Measurements from ENCODE around the gene TTC8. TPM values are rescaled to one million over a fixed set of nuclear protein-coding genes. Genes with fewer than 3 reads are reported as not detected.
"Not testable (repeated sequence)": the region's sequence is repeated elsewhere in the genome, so short reads cannot be mapped to it uniquely, and the experiment has no call there.

Gene TTC8
- total RNA-seq, 1 donor from 2014 or later, result 24.7 TPM

- TF ChIP-seq CTCF (conservative IDR thresholded peaks at IDR 0.05), result no peak
- no peak overlapping the region for H3K27ac Mint-ChIP-seq (ENCODE audit: unreplicated experiment)
- DNase-seq (ENCODE audit: low read depth, low spot score), result no peak
- no peaks in the 10 kb centered on the region for H3K9me3 Mint-ChIP-seq
- H3K4me3 Mint-ChIP-seq, result no peak overlapping the region
- peaks cover 5% of the 10 kb centered on the region for H3K4me1 Mint-ChIP-seq
- H3K36me3 Mint-ChIP-seq (ENCODE audit: low read depth), result no peaks in the 10 kb centered on the region
- H3K27me3 Mint-ChIP-seq (ENCODE audit: low read depth), result peaks cover 20% of the 10 kb centered on the region
Measured at GRCh38 chr14:88815980-88816379, 8.5 kb upstream of the TTC8 start.

DNA sequence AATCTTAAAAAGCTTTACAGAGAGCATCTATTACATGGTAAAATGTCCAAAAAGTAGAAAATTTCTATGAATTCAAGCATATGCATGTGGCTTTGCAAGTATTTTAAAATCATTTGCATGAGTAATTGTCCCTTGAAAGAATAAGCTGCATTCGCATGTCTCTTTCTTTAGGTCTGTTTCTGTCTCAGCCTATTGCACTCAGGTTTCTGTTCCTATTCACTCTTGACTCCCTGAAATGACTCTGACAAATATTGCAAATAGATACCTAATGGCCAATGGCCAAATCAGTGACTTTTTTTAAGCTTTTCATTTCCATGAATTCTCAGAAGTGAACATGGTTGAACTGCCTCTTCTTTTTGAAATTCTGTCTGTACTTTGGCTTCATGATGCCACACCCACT lies 6.4 kb upstream of the TTC8 start:
- TF ChIP-seq CTCF (conservative IDR thresholded peaks at IDR 0.05), result no peak
- H3K27me3 Mint-ChIP-seq (ENCODE audit: low read depth), result peaks cover 11% of the 10 kb centered on the region
- peaks cover 5% of the 10 kb centered on the region for H3K4me1 Mint-ChIP-seq
- no peaks in the 10 kb centered on the region for H3K9me3 Mint-ChIP-seq
- H3K4me3 Mint-ChIP-seq, result no peak overlapping the region
- no peak overlapping the region for H3K27ac Mint-ChIP-seq (ENCODE audit: unreplicated experiment)
- H3K36me3 Mint-ChIP-seq (ENCODE audit: low read depth), result no peaks in the 10 kb centered on the region
- DNase-seq (ENCODE audit: low read depth, low spot score), result no peak

DNA sequence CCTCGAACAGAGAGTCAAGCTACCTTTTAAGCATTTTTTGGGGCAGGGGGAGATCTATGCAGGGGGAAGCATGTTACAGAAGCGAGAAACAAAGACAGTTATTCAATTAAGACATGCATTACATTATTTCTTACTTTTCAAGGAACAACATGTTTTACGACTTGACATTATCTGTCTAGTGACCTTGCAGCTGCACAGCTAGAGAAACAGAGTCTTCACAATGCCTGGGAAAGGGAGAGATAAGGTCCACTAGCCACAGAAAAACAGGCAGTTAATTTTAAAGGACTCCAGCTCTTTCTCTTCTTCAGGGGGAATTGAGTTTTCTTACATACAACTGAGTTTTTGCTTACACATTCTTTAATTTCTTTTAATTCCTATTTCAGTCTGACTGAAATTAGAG lies 4.8 kb upstream of the TTC8 start:
- H3K4me3 Mint-ChIP-seq; H3K27ac Mint-ChIP-seq (ENCODE audit: unreplicated experiment); H3K9me3 Mint-ChIP-seq; H3K36me3 Mint-ChIP-seq (ENCODE audit: low read depth); DNase-seq (ENCODE audit: low read depth, low spot score): not testable (repeated sequence)
- Mint-ChIP-seq H3K27me3 (ENCODE audit: low read depth) (peaks cover 11% of the 10 kb centered on the region), H3K4me1 (peaks cover 17% of the 10 kb centered on the region)

- H3K27me3 Mint-ChIP-seq (ENCODE audit: low read depth), result peaks cover 11% of the 10 kb centered on the region
- H3K9me3 Mint-ChIP-seq, result no peaks in the 10 kb centered on the region
- peak overlapping the region; percentile 28 for H3K4me3 Mint-ChIP-seq
- peaks cover 26% of the 10 kb centered on the region for H3K4me1 Mint-ChIP-seq
- no peak for TF ChIP-seq CTCF (conservative IDR thresholded peaks at IDR 0.05)
- DNase-seq (ENCODE audit: low read depth, low spot score), result no peak
- H3K27ac Mint-ChIP-seq (ENCODE audit: unreplicated experiment), result no peak overlapping the region
- no peaks in the 10 kb centered on the region for H3K36me3 Mint-ChIP-seq (ENCODE audit: low read depth)
Measured at GRCh38 chr14:88821378-88821777, 3.1 kb upstream of the TTC8 start.

DNA sequence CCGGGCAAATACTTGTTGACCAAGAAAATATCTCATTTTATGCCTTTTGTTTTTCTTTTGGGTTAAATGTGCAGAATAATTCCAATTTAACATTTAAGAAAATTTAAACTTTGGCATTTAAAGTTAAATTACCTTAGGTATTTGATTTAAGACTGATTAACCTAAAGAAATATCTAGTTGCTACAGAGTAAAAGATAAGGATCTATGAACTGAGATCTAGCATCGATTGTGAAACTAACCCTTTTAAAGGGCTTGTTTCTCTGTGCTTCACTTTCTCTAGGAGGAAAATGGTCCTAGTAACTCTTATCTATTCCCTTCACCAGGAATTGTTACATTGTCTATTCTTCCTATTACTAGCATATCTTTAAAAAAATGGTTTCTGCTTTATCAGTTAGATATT lies 2.6 kb upstream of the TTC8 start:
- Mint-ChIP-seq H3K4me3 (no peak overlapping the region), H3K27me3 (ENCODE audit: low read depth) (peaks cover 11% of the 10 kb centered on the region), H3K4me1 (peaks cover 26% of the 10 kb centered on the region), H3K36me3 (ENCODE audit: low read depth) (no peaks in the 10 kb centered on the region), H3K9me3 (no peaks in the 10 kb centered on the region), H3K27ac (ENCODE audit: unreplicated experiment) (no peak overlapping the region)
- TF ChIP-seq CTCF (conservative IDR thresholded peaks at IDR 0.05), result no peak
- no peak for DNase-seq (ENCODE audit: low read depth, low spot score)

- Mint-ChIP-seq H3K4me3 (peak overlapping the region; percentile 97), H3K36me3 (ENCODE audit: low read depth) (no peaks in the 10 kb centered on the region), H3K4me1 (peaks cover 46% of the 10 kb centered on the region), H3K27me3 (ENCODE audit: low read depth) (peaks cover 10% of the 10 kb centered on the region), H3K27ac (ENCODE audit: unreplicated experiment) (peak overlapping the region; percentile 100), H3K9me3 (no peaks in the 10 kb centered on the region)
- DNase-seq (ENCODE audit: low read depth, low spot score), result no peak
- TF ChIP-seq CTCF (conservative IDR thresholded peaks at IDR 0.05), result no peak
Measured at GRCh38 chr14:88823968-88824313, 510 bp upstream of the TTC8 start.
